Amygdala (tissue), 56 donors: ENCODE results near the gene PLXDC1.
A peak's percentile ranks its signal among the peaks of the same experiment; 100 is the strongest.
"Not testable (repeated sequence)": the region's sequence is repeated elsewhere in the genome, so short reads cannot be mapped to it uniquely, and the experiment has no call there.

Experiments
- DNase-seq, 56 donors: peaks; one replicate each; lab custom pipeline; 2025; lab: John Stamatoyannopoulos, UW

Gene PLXDC1

DNA sequence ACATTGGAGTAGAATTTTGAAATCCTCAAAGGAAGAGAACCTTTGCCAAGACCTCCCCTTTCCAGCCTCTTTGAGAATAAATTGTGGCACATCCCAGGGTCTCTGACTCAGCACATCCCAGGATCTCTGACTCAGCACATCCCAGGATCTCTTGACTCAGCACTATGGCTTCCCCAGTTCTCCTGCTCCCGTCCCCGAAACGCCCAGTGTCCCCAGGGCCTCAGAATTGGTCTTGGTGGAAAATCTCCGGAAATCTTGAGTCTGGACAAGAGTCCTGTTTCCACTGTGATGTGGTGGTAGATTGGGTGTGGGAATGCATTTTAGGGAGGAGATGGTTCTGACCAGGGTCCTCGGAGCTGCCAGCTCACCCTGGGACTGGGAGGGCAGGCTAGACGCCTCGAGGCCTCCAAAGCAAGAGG, 19.2 kb downstream of the PLXDC1 start:
- DNase-seq, result no peak

DNA sequence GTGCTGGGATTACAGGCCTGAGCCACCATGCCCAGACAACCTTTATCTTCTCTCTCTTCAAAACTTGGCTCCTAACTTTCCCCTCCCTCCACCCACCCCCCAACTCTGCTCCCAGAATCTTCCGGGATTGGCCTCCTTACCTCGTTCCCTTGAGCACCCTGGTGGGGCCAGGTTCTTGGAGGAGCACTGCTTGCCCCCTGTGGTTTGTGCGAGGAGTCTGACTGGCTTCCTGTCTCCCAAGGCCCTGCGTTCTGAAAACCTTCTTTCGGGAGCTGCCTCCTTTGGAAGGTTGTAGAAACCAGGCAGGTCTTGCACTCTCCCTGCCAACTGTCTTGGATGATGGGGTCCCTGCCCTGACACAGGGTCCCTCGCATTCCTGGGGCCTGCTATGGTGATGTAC, 19.8 kb downstream of the PLXDC1 start:
- DNase-seq, result no peak

DNA sequence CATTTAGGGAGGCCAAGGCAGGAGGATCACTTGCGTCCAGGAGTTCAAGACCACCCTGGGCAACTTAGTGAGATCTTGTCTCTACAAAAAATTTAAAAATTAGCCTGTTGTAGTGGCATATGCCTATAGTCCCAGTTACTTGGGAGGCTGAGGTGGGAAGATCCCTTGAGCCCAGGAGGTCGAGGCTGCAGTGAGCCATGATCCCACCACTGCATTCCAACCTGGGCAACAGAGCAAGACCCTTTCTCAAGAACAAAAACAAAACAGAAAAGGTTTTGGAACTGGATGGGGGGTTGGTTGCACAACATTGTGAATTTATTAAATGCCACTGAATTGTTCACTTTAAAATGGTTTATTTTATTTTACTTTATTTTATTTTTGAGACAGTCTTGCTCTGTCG, 21.2 kb downstream of the PLXDC1 start:
- no peak for DNase-seq

DNA sequence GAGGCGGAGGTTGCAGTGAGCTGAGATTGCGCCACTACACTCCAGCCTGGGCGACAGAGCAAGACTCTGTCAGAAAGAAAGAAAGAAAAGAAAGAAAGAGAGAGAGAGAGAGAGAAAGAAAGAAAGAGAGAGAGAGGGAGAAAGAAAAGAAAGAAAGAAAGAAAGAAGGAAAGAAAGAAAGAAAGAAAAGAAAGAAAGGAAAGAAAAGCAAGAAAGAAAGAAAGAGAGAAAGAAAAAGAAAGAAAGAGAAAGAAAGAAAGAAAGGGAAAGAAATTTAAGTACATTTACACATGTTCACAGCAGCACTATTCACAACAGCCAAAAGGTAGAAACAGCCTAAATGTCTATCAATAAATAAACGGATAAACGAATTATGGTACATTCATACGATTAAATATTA, 21.9 kb downstream of the PLXDC1 start:
- DNase-seq, result not testable (repeated sequence)

DNA sequence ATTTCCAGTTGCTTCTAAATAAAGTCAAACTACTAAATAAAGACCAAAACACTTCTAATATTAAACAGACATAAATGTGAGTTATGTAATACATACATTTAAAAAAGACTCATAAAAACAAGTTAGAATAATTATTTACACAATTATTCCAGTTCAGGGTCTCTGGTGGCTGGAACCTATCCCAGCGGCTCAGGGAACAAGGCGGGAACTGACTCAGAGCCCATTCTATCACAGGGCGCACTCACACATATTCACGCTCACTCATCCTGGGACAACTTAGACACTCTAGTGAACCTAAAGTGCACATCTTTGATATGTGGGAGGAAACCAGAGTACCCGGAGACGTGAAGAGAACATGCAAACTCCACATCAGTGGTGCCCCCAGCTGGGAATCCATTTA, 25.0 kb downstream of the PLXDC1 start:
- DNase-seq, result no peak

DNA sequence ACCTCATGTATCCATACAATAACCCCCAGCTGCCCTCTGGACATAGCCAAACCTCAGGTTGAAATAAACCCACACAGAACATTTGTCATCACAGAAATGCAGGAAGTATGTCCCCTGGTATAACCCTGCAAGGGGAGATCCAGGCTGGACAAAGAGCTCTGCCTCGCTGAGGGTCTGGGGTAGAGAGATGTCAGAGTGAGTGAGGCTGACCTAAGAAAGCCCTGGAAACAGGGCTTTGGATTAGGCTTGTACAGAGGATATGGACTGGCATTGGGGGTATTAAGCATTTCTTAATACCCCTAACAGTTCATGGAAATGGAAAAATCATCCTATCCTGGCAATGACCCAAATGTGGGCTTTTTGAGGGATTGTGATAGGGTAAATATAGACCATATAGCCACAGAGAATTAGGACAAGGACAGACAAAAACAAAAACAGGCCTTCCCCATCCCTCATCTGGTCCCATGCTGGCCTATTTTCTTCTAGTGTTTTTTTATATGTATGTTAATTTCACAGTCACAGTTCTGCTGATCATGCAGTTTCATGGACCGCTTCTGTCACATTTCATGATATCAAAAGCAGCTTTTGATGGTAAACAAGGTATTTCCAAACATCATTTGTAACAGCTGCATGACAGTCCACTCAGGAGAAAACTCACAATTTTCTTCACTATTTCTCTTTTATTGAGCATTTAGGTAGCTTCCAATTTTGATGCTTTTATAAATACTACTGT, 26.1 kb downstream of the PLXDC1 start:
- no peak for DNase-seq

DNA sequence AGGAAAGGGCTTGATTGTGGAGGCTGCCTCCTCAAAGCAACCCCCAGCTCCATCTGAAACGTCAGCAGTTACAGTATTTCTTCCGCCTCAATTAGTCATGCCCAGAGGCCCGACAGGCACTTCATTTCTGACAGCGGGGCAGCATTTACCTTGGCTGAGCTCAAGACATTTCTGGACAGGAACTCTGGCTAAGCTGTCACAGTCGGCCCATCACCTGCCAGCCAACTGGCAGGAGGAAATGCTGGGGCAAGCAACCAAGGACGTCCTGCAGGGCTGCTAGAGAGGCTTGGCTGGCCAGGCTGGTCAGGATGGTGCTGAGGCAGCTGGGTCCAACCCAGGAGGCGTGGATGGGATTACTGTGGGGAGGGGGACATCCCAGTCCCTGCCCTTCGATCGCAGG, 27.8 kb downstream of the PLXDC1 start:
- peak in 4 of 56 donors; percentile 12 to 44 (median 28) for DNase-seq

DNA sequence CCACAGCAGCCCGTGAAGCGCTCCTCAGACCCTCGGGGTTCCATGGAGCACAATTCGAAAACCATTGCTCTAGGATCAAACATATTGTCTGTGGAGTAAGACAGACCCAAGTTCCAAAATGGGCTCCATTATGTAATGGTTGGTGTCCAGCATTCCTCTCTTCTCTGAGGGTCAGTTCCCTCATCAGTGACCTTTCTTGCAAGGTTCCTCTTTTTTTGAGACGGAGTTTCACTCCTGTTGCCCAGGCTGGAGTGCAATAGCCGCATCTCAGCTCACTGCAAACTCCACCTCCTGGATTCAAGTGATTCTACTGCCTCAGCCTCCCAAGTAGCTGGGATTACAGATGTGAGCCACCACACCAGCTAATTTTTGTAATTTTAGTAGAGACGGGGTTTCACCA, 28.4 kb downstream of the PLXDC1 start:
- no peak for DNase-seq

DNA sequence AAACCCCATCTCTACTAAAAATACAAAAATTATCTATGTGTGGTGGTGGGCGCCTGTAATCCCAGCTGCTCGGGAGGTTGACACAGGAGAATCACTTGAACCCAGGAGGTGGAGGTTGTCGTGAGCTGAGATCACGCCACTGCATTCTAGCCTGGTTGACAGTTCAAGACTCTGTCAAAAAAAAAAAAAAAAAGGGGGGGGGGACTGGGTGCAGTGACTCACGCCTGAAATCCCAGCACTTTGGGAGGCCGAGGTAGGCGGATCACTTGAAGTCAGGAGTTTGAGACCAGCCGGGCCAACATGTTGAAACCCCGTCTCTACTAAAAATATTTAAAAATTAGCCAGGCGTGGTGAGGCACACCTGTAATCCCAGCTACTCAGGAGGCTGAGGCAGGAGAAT, 29.5 kb downstream of the PLXDC1 start:
- not testable (repeated sequence) for DNase-seq

DNA sequence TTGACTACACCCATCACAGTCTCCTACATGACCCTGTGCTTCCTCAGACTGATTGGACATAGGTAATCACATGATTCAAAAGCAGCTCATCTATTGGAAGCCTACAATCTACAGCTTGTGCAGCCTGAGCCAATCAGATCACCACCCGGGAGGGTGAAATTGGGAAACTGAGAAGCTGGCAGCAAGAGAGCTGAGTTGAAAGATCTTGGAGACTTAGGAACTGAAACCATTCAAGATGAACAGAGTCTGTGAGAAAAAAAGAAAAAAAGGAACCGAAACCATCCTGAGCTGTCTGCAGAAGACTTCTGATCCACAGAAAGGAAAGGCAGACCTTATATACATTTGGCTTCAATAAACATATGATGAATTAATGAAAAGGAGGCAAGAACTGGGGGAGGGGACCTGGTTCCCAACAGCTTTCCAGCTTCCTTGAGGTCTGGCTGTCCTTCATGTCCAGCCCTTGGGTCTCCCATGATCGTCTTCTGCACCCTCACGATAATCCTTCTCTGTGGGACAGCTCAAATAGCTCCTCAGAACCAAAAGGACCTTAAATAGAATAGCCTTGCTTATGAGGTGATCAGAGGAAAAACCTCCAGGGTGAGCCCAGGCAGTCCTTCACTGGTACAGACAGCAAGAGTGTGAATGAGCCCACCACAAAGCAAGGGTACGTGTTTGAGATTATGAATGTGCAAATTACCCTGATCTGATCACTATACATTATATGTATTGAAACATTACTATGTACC, 32.6 kb downstream of the PLXDC1 start:
- DNase-seq, result peak in 4 of 56 donors; percentile 12 to 52 (median 20)

DNA sequence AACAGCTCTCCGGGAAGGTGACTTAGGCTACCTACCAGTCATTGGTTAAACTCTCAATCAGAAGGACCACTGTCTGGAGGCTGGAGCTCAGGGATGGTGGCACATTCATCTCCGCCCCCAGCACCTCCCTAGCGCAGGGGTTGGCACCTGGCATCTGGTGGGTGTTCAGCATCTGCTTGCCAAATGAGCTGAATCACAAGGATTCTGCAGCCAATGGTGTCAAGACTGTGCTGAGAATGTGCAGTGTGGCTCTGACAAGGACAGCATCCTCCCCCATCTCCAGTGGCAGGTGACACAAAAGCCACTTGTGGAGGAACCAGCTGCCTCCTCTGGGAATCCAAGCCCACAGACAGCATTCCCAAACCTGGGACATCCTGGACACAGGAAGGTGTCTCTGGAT, 35.2 kb downstream of the PLXDC1 start:
- DNase-seq, result peak in 5 of 56 donors; percentile 8 to 25 (median 15)

DNA sequence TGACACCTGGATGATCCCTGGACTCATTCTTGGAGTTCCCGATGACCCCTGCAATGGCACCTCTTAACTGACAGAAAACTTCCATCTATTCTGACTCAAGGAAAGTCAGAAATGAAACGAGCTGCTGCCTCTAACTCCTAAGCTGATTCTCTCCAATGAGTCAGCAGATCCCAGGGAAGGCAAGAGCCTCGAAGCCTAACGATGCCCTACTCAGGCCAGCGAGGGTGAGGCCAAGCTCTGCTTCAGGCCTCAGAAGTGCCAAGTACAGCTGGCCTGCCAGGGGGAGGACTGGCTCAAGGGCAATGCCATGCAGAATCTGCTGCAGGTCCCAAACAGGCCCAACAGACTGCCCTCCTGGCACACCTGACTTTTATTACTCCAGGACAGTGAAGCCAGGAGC, 36.3 kb downstream of the PLXDC1 start:
- no peak for DNase-seq

DNA sequence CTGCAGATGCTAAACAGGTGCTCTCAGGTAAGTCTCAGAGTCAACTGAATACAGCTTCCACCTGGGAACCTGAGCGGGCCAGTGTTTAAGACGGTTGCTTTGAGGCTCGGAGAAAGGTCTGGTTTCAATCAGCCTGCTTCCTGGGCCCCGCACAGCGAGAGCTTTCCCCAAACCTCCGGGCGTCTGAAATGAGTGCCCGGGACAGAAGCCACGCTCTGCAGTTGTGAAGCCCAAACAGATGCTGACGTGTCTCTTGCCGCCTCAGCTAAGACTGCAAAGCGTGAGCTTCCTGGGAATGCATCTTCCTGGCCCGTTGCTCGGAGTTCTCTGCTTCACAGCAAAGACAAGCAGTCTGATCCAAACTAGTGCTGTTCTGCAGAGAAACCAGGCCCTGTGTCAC, 36.7 kb downstream of the PLXDC1 start:
- DNase-seq, result no peak

DNA sequence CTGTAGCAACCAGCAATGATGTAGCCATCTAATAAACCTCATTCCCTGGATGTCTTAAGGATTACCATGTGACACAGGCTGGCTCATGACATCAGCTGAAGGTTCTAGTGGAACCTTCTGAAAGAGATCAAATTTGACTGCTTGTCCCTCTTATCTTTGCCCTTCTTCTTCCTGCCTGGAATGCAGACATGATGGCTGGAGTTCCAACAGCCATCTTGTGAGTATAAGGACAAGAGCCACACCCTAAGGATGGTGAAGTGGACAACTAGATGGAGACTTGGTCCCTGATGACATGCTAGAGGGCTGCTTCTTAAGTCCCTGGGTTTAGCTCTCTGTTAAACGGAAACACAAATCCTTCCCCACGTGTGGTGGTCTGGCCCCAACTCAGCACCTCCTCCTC, 37.6 kb downstream of the PLXDC1 start:
- no peak for DNase-seq

DNA sequence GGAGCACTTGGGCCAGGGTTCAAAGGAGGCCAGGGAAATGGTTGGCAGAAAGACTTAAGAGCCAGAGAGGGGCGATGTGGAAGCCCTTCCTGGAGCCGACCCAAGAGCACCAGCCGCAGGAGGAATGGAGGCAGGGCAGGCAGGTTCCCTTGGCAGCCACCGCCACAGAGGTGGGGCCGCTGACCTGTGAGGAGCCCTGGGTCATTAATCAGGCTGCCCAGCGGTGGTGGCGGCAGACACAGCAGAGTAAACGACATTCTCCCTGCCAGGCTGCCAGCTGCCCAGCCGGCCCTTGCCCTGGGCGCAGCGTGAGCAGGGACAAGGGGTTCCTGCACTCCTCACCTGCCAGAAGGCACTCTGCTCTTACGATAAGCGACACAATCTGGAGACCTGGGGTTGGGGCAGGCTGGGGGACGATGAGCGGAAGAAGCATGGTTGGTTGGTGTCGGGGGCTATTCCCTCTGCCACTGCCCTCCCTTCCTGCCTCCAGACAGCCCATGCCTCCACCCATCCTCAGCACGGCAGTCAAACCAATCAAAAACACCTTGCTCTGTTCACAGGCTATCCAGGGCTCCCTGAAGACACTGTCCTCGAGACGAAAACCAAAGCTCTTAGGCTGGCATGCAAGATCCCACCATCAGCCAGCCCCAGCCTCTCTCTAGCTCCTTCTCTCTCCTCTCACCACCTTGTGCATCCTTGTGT, 40.9 kb downstream of the PLXDC1 start:
- no peak for DNase-seq

DNA sequence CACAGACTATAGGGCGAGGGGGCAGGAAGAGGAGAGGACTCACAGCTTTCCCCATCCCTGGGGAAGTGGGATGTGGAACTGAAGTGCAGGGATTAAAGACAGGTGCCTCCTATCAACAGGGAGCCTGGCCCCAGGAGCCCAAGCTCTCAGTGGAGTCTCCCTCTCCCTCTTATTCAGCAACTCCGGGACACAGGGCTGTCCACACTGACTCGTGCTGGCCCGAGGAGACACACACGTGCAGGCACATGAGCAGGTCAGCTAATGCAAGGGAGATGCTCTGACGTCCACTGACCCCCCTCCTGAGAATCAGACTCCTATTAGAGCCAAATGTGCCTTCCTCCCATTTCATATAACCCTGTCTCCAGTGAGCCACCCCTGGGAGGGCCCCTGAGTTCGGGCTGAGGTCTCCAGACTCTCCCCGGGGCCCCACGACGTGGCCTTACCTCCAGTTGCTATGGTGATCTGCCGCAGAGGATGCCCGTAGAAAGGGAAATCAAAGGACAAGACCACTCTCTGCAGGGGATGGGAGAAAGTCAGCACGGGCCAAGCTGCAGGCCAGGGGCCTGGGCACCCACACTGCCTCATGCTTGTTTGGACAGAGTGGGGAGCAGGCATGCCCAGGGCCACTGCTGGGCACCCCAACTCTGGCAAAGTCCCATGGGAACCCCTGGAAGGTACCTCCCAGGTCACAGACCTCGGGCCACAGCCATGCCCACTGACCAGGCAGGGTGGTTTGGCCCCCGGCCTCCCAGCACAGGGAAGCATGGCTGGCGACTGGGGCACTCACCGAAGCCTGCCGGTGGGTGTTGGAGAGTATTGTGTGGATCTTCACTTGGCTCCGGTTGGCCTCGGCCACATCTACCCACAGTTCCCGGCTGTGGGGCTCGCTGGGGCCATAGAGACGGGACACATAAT, 42.7 kb downstream of the PLXDC1 start:
- DNase-seq, result no peak

DNA sequence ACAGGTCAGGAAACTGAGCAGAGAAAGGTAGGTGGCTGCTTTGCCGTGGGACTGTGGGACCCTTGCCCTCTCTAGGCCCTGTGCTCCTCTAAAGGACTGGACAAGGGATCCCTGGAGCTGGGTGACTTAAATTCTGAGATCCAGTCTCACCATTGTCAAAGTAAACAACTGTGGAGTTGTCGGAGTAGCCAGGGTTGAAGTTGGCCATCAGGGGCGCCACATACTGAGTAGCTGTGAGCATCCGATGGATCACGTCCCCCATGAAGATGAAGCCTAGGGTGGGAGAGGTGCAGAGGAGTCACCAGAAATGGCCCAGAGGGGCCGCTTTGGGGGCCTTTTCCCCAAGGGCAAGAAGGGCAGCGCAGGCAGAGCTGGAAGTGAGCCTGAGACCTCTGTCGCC, 43.5 kb downstream of the PLXDC1 start:
- DNase-seq, result no peak

DNA sequence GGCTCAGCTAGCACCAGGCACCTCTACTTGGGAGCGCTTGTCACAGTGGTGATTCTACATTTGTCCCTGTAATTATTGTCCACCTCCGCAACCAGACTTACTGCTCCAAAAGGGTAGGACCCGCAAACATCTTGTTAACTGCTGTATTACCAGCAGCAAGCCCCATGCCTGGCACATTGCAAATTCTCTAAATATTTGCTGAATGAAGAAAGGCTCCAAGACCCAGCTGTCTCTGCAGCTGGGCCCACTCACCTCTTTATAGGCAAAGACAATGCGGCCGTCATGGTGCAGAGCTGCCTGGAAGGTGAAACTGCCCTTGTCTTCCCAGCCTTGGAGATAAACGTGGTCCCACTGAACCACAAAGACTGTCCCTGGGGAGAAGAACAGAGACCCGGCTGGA, 44.3 kb downstream of the PLXDC1 start:
- no peak for DNase-seq

DNA sequence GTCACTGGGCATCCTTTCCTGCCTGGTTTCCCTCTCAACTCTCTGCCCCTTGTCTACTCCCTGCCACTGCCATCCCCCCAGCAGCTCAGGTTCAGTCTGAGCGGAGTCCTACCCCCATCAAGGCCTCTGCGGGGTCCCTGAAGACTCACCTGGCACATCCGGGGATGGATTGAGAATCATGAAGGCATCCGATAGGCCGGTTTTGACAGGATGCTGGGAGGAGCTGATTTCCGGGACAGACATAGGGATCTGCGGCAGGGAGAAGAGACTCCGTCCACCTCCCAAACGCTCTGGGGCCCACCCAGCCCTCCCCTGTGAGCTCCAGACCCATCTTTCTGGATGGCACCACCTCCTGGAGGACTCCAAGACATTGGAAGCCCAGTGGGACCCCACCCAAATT, 45.7 kb downstream of the PLXDC1 start:
- no peak for DNase-seq

DNA sequence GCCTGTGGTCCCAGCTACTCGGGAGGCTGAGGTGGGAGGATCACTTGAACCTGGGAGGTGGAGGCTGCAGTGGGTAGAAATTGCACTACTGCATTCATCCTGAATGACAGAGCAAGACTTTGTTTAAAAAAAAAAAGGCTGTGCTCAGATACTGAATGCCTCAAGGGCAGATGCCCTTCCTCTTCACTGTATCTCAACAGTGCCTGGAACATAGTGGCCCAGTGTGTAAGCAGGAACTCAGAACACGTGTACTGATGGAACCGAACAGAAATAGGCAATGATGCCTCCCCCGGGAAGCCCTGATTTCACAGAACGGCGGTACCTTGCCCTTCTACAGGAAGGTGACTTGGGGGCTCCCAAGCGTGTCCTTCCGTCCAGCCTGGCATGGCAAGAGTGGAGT, 46.8 kb downstream of the PLXDC1 start:
- no peak for DNase-seq

DNA sequence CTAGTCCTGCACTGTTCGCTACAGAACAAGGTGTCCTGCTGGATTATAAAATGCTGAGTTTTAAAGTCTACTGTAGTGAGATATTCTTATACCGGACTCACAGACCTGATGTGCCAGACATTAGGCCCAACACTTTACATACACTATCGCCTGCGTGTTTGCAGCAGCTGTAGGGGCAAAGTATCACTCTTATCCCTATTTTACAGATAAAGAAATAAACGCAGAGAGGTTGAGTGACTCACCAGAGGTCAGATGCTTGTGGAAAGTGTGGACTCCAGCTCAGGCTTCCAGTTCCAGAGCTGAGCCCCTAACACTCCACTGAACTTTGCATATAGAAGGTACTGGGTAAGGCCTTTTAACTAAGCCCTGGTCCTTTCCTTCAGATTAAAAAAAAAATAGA, 47.4 kb downstream of the PLXDC1 start:
- DNase-seq, result no peak
